Measurements from ENCODE around the gene GNRHR.

DNA sequence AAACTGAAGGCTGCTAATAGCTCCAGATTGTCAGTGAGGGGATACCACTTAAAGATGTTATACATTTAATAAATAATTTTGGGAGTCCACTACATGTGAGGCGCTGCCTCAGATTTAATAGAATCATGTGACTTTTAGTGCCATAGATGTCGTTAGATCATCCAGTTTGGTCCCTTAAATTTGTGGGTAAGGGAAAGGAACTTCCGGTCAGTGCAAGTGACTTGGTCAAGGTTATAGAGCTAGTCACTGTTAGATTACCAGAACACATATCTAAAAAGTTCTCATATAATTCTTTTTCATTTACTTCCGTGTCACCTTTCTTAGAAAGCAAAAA is 52.7 kb downstream of the GNRHR start:
- TF ChIP-seq, protein P1, sequence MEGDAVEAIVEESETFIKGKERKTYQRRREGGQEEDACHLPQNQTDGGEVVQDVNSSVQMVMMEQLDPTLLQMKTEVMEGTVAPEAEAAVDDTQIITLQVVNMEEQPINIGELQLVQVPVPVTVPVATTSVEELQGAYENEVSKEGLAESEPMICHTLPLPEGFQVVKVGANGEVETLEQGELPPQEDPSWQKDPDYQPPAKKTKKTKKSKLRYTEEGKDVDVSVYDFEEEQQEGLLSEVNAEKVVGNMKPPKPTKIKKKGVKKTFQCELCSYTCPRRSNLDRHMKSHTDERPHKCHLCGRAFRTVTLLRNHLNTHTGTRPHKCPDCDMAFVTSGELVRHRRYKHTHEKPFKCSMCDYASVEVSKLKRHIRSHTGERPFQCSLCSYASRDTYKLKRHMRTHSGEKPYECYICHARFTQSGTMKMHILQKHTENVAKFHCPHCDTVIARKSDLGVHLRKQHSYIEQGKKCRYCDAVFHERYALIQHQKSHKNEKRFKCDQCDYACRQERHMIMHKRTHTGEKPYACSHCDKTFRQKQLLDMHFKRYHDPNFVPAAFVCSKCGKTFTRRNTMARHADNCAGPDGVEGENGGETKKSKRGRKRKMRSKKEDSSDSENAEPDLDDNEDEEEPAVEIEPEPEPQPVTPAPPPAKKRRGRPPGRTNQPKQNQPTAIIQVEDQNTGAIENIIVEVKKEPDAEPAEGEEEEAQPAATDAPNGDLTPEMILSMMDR (conservative IDR thresholded peaks at IDR 0.05; ENCODE audit: low read length) = no peak
- TF ChIP-seq EZH2phosphoT487 (IDR thresholded peaks at IDR 0.05; ENCODE audit: borderline replicate concordance, low read depth, low read length) = no peak

All from OCI-LY7 (cell line).